ENCODE data around the gene HJURP.

Gene HJURP

GRCh38 chr2:233792720-233793119, 61.6 kb downstream of the HJURP start:
- DNase-seq (ENCODE audit: low spot score): no peak

- DNase-seq (ENCODE audit: low spot score): no peak
These were observed 62.4 kb downstream of the HJURP start for GRCh38 chr2:233791883-233792329.

GRCh38 chr2:233791151-233791882, 63.0 kb downstream of the HJURP start:
- DNase-seq (ENCODE audit: low spot score): no peak

GRCh38 chr2:233789554-233789953, 64.8 kb downstream of the HJURP start:
- DNase-seq (ENCODE audit: low spot score): no peak

Measured in pons (tissue), 1 donor.